Mesothelial cell of epicardium (in vitro differentiated cells): ENCODE measurements around the gene NR2E3. TPM values are rescaled to one million over a fixed set of nuclear protein-coding genes. Genes with fewer than 3 reads are reported as not detected.

Source experiments
- DNase-seq, 2 experiments: peaks; one replicate each; pipeline ENCODE4 v3.0.0; 2021; ENCODE audit warnings: low spot score in 2 of 2; ENCODE audit not compliant: unreplicated experiment in 2 of 2
- H3K27ac Mint-ChIP-seq: 2 replicates; pipeline ENCODE4 v1.8.0; 2021; ENCODE audit warnings: mixed read lengths
- H3K27me3 Mint-ChIP-seq: 2 replicates; pipeline ENCODE4 v1.8.0; 2021; ENCODE audit warnings: low read depth, mixed read lengths
- H3K36me3 Mint-ChIP-seq: 2 replicates; pipeline ENCODE4 v1.8.0; 2021; ENCODE audit warnings: mixed read lengths
- H3K4me1 Mint-ChIP-seq: 2 replicates; pipeline ENCODE4 v1.8.0; 2021; ENCODE audit warnings: mixed read lengths
- H3K4me3 Mint-ChIP-seq: 2 replicates; pipeline ENCODE4 v1.8.0; 2021; ENCODE audit warnings: mild to moderate bottlenecking, moderate library complexity, mixed read lengths
- H3K9me3 Mint-ChIP-seq: 2 replicates; pipeline ENCODE4 v1.8.0; 2021; ENCODE audit warnings: mixed read lengths
- CTCF ChIP-seq: fragments of 200-600 bp; sonication (generic); IDR thresholded peaks from one replicate; pipeline ENCODE4 v1.5.0; 2021; ENCODE audit warnings: antibody characterized with exemption; ENCODE audit not compliant: unreplicated experiment
- total RNA-seq: library from RNA; stranded (reverse); gene quantifications from 3 replicates; pipeline ENCODE4 v1.2.1, GENCODE V29; 2021

Gene NR2E3
- total RNA-seq, 1 donor from 2014 or later: 1.1 TPM

DNA sequence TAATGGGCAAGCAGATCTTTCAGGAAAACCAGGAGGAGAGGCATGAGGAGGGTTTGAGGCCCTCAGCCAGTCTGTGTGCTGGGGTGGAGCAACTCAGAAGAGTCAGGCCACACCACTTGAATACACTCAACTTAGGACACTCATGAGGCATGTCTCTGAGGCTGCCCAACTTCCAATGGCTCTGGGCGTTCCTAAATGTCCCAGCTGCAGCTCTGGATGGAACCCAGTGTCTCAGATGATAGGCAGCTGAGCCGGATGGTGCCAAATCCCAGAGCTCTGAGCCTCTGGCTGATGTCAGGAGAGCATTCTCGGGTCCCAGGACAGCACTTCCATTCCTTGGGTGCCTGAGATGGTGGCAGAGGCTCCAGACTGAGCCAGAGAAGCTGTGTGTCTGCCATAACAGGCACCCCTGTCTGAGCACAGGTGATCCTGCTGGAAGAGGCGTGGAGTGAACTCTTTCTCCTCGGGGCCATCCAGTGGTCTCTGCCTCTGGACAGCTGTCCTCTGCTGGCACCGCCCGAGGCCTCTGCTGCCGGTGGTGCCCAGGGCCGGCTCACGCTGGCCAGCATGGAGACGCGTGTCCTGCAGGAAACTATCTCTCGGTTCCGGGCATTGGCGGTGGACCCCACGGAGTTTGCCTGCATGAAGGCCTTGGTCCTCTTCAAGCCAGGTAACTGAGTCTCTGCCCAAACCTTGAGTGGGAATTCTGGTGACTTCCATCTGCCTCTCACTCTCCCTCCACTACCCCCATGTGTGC is 2.8 kb downstream of the NR2E3 start:
- no peak overlapping the region for H3K27ac Mint-ChIP-seq
- H3K4me3 Mint-ChIP-seq: no peak overlapping the region

GRCh38 chr15:71813723-71814470 is 3.5 kb downstream of the NR2E3 start:
- TF ChIP-seq CTCF: no peak
- no peaks in the 10 kb centered on the region for H3K27me3 Mint-ChIP-seq

More for the DNA sequence above, 2.8 kb downstream of the NR2E3 start:
- Mint-ChIP-seq H3K9me3 (peaks cover 4% of the 10 kb centered on the region), H3K4me1 (peaks cover 5% of the 10 kb centered on the region), H3K27me3 (no peaks in the 10 kb centered on the region), H3K36me3 (peaks cover 8% of the 10 kb centered on the region)
- DNase-seq: no peak
- no peak for TF ChIP-seq CTCF

GRCh38 chr15:71815301-71815700 is 4.9 kb downstream of the NR2E3 start:
- DNase-seq: no peak
- Mint-ChIP-seq H3K4me1 (peaks cover 1% of the 10 kb centered on the region), H3K9me3 (peaks cover 12% of the 10 kb centered on the region), H3K27me3 (no peaks in the 10 kb centered on the region), H3K36me3 (peaks cover 21% of the 10 kb centered on the region), H3K27ac (no peak overlapping the region), H3K4me3 (no peak overlapping the region)
- no peak for TF ChIP-seq CTCF

More at GRCh38 chr15:71813723-71814470, 3.5 kb downstream of the NR2E3 start:
- Mint-ChIP-seq H3K36me3 (peaks cover 14% of the 10 kb centered on the region), H3K4me1 (peaks cover 1% of the 10 kb centered on the region), H3K27ac (no peak overlapping the region), H3K4me3 (no peak overlapping the region), H3K9me3 (peaks cover 8% of the 10 kb centered on the region)
- no peak for DNase-seq

DNA sequence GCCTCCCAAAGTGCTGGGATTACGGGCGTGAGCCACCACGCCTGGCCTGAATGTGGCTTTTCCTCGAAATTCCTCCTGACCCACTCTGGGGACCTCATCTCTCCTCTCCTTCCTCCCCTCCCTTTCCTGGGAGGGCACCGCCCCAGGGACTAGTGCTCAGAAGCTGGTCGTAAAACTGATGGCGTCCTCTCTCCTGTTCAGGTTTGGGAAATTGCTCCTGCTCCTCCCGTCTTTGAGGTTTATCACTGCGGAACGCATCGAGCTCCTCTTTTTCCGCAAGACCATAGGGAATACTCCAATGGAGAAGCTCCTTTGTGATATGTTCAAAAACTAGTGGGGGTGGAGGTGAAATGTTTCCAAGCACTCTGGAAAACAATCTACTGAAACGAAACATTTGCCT is 7.0 kb downstream of the NR2E3 start:
- no peaks in the 10 kb centered on the region for H3K4me1 Mint-ChIP-seq
- no peaks in the 10 kb centered on the region for H3K27me3 Mint-ChIP-seq
- no peak overlapping the region for H3K27ac Mint-ChIP-seq
- peaks cover 23% of the 10 kb centered on the region for H3K9me3 Mint-ChIP-seq
- peaks cover 38% of the 10 kb centered on the region for H3K36me3 Mint-ChIP-seq
- no peak for DNase-seq
- no peak overlapping the region for H3K4me3 Mint-ChIP-seq
- no peak for TF ChIP-seq CTCF

GRCh38 chr15:71820127-71820526 is 9.8 kb downstream of the NR2E3 start:
- TF ChIP-seq CTCF: no peak
- Mint-ChIP-seq H3K36me3 (peaks cover 58% of the 10 kb centered on the region), H3K27me3 (no peaks in the 10 kb centered on the region), H3K4me3 (no peak overlapping the region), H3K4me1 (peaks cover 12% of the 10 kb centered on the region), H3K27ac (no peak overlapping the region), H3K9me3 (peaks cover 28% of the 10 kb centered on the region)
- DNase-seq: no peak
